Metanephros (tissue), 1 donor: ENCODE data around the gene OR5H1. TPM values are rescaled to one million over a fixed set of nuclear protein-coding genes. Genes with fewer than 3 reads are reported as not detected.

Experiments used
- total RNA-seq: library from RNA; depleted of rRNA; stranded (reverse); fragments of >200 nt; gene quantifications from one replicate; pipeline ENCODE4 v1.2.3, GENCODE V29; 2014

The OR5H1 gene
- total RNA-seq: not detected

DNA sequence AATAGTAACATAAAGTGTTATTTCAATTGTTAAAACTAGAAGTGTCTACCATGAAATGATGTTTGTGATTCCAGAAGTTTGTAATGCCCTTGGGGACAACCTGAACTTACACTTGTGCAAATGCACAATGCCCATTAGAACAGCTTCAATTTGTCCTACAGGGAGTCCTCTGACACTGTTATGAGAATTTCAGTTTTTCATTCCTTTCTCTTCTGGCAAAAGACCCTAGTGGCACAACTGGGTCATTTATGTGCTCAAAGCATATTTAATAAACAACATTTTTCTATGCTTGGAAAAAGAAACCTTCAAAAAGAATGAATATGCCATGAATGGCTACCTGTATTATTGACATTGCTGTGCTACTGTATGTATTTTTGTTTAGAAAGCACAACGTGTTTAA lies at the start of gene OR5H1:
OR5H1 (plus strand) TSS at position 301 of the 400 bp plus-strand sequence. CDS start 1,977 bp downstream, outside the sequence.

GRCh38 chr3:98086873-98087272 lies 43.6 kb upstream of the OR5H1 start, which contains the start of gene OR5AC2:
TSS of gene OR5AC2 (plus strand) at chr3:98087173. CDS start at chr3:98087173, 0 bp downstream.

DNA sequence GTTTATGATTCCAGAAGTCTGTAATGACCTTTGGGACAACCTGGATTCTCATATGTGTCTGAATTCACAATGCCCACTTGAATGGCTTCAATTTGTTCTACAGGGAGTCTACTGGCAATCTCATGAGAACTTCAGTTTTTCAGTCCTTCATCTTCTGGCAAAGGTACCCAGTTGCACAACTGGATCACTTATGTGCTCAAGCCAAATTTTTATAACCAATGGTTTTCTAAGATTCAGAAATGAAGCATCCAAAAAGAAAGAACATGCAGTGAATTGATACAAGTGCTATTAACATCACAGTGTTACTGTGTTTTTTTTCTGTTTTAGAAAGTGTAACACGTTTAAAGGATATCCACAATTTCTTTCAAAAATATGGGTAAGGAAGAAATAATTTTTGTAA lies 16.7 kb downstream of the OR5H1 start, which contains the start of gene OR5H14:
OR5H14 (plus strand) TSS at position 301 of the 400 bp plus-strand sequence. CDS start 1,907 bp downstream, outside the sequence.

DNA sequence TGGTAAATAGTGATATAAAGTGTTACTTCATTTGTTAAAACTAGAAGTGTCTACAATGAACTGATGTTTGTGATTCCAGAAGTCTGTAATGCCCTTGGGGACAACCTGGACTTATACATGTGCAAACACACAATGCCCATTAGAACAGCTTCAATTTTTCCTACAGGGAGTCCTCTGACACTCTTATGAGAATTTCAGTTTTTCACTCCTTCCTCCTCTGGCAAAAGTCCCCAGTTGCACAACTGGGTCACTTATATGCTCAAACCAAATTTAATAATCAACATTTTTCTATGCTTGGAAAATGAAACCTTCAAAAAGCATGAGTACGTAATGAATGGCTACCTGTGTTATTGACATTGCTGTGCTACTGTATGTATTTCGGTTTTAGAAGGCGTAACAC lies 35.9 kb downstream of the OR5H1 start, which contains the start of gene OR5H15:
OR5H15 (plus strand) TSS at position 301 of the 400 bp plus-strand sequence. CDS start 2,004 bp downstream, outside the sequence.

Other genes with a start within 250 kb of the OR5H1 start
- 27.0 TPM for gene RIOX2, start 158.3 kb upstream of the OR5H1 start, total RNA-seq
- not detected for gene GABRR3, start 95.4 kb upstream of the OR5H1 start, total RNA-seq
- not detected for gene OR5AC2, start 43.5 kb upstream of the OR5H1 start, total RNA-seq
- gene OR5H14, start 16.8 kb downstream of the OR5H1 start, total RNA-seq: not detected
- gene OR5H15, start 36.0 kb downstream of the OR5H1 start, total RNA-seq: not detected
- gene OR5H6, start 133.5 kb downstream of the OR5H1 start, total RNA-seq: not detected
- gene OR5H2, start 151.8 kb downstream of the OR5H1 start, total RNA-seq: not detected
- gene OR5K4, start 223.1 kb downstream of the OR5H1 start, total RNA-seq: not detected